Lower leg skin (tissue), 3 donors: ENCODE measurements around the gene KCNA10.

Source experiments
- CTCF ChIP-seq, 3 donors: fragments of 450-650 bp; IDR thresholded peaks; one replicate each; pipeline ENCODE4 v1.5.1; 2016; ENCODE audit warnings: antibody characterized with exemption in 3 of 3, mild to moderate bottlenecking in 3 of 3, moderate library complexity in 2 of 3
- POLR2A ChIP-seq, 2 donors: fragments of 450-650 bp; IDR thresholded peaks; one replicate each; pipeline ENCODE4 v1.6.1; 2016 to 2017; ENCODE audit warnings: antibody characterized with exemption in 2 of 2, mild to moderate bottlenecking in 1 of 2, moderate library complexity in 1 of 2

- TF ChIP-seq POLR2A (IDR thresholded peaks at IDR 0.05), result no peak
- no peak for TF ChIP-seq CTCF (IDR thresholded peaks at IDR 0.05)
Observed at GRCh38 chr1:110487726-110488125, 31.2 kb downstream of the KCNA10 start.
